Ovary (tissue), 3 donors: ENCODE data around the gene GPSM3.

Source experiments
- EP300 ChIP-seq: sonication (generic); formaldehyde crosslinking; IDR thresholded peaks from one replicate; pipeline ENCODE4 v1.6.1; 2017; ENCODE audit warnings: antibody characterized with exemption
- POLR2A ChIP-seq: fragments of 450-650 bp; IDR thresholded peaks from one replicate; pipeline ENCODE4 v1.6.1; 2017; ENCODE audit warnings: antibody characterized with exemption, mild to moderate bottlenecking, moderate library complexity
- TF ChIP-seq, protein P1 (sequence below), 3 donors: fragments of 450-650 bp in 2 of 3; fragments of 200-600 bp in 1 of 3; IDR thresholded peaks; one replicate each; pipeline versions ENCODE4 v1.5.1 to v1.8.0; 2016 to 2022; ENCODE audit warnings: antibody characterized with exemption in 3 of 3, mild to moderate bottlenecking in 1 of 3
- donor health status: DM: no; HTN: no; CAD: no.

DNA sequence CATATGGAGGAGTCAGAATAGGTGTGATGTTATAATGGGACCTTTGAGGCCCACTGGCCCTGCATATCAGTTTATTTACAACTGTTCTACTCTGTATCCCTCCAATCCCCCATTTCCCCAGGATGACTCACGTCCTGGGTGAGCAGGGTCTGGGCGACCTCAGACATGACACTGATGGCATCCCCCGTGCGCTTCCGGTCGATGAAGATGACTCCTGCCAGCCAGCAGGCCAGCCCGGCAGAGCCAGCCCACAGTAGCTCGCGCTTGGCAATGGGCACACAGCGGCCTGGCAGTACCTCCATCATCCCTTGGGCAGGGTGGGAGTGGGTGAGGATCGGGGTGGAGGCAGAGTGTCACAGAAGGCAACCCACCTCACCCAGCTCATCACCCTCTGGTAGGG is 22.1 kb downstream of the GPSM3 start:
- TF ChIP-seq, protein P1, sequence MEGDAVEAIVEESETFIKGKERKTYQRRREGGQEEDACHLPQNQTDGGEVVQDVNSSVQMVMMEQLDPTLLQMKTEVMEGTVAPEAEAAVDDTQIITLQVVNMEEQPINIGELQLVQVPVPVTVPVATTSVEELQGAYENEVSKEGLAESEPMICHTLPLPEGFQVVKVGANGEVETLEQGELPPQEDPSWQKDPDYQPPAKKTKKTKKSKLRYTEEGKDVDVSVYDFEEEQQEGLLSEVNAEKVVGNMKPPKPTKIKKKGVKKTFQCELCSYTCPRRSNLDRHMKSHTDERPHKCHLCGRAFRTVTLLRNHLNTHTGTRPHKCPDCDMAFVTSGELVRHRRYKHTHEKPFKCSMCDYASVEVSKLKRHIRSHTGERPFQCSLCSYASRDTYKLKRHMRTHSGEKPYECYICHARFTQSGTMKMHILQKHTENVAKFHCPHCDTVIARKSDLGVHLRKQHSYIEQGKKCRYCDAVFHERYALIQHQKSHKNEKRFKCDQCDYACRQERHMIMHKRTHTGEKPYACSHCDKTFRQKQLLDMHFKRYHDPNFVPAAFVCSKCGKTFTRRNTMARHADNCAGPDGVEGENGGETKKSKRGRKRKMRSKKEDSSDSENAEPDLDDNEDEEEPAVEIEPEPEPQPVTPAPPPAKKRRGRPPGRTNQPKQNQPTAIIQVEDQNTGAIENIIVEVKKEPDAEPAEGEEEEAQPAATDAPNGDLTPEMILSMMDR (IDR thresholded peaks at IDR 0.05), result no peak
- TF ChIP-seq POLR2A (no peak), EP300 (no peak)
